ENCODE data around the gene FASN.

The FASN gene

DNA sequence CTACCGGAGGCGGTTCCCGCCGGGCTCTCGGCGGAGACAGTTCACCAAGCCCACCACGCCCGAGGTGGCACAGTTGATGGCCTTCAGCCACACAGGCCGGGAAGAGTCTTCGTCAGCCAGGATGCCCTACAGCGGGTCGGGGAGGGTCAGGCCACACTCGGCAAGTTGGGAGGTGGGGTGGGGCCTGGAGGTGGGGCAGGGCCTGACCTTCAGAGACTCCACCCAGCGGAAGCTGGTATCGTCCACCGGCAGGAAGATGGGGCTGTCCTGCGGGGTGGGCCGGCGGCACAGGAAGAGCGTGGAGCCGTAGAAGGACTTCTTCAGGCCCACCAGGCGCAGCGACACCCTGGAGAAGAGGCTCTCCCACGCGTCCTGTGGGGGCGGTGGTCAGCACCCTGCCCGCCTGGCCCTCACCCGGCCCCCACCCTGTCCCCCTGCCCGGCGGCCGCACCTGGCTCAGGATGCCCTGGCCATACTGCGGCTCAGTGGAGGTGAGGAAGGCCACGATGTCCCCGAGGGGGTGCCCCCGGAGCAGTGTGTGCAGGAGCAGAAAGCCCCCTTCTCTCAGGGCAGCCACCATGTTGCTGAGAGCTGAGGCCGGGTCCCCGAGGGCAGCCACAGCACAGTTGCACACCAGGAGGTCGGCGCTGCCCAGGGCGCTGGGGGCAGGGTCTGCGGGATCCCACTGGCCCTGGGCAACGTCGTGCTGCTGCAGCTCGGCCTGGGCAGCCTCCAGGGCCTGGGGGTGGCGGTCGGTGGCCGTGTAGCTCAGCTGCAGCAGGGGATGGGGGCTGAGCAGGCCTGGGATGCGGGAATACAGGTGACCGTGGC, 12.8 kb downstream of the FASN start:
- no peak overlapping the region for H3K9ac ChIP-seq (ENCODE audit: low read depth, low read length, poor library complexity, severe bottlenecking)
- H4K20me1 ChIP-seq (ENCODE audit: insufficient read depth, low read length, poor library complexity, severe bottlenecking) = peaks cover 28% of the 10 kb centered on the region
- no peaks in the 10 kb centered on the region for H3K9me3 ChIP-seq (ENCODE audit: insufficient read depth, low read depth, low read length)
- no peak overlapping the region for H3K4me3 ChIP-seq (ENCODE audit: low read length, poor library complexity, severe bottlenecking)
- H3K9me2 ChIP-seq (replicated peaks; ENCODE audit: low read depth, low read length) = no peaks in the 10 kb centered on the region
- peaks cover 97% of the 10 kb centered on the region; the same call in 1 of the 2 replicates for H3K36me3 ChIP-seq (ENCODE audit: insufficient read depth, low read length)
- H3F3A ChIP-seq (ENCODE audit: low read depth) = no peaks in the 10 kb centered on the region
- H3K4me2 ChIP-seq (ENCODE audit: low read depth, low read length, poor library complexity, severe bottlenecking) = no peak overlapping the region
- no peak overlapping the region for H2AFZ ChIP-seq (ENCODE audit: low read length)
- H3K79me2 ChIP-seq (ENCODE audit: insufficient read depth, low read length) = peaks cover 12% of the 10 kb centered on the region; the same call in 1 of the 2 replicates
- no peak for TF ChIP-seq EZH2phosphoT487 (IDR thresholded peaks at IDR 0.05; ENCODE audit: borderline replicate concordance)
- TF ChIP-seq, protein P1, sequence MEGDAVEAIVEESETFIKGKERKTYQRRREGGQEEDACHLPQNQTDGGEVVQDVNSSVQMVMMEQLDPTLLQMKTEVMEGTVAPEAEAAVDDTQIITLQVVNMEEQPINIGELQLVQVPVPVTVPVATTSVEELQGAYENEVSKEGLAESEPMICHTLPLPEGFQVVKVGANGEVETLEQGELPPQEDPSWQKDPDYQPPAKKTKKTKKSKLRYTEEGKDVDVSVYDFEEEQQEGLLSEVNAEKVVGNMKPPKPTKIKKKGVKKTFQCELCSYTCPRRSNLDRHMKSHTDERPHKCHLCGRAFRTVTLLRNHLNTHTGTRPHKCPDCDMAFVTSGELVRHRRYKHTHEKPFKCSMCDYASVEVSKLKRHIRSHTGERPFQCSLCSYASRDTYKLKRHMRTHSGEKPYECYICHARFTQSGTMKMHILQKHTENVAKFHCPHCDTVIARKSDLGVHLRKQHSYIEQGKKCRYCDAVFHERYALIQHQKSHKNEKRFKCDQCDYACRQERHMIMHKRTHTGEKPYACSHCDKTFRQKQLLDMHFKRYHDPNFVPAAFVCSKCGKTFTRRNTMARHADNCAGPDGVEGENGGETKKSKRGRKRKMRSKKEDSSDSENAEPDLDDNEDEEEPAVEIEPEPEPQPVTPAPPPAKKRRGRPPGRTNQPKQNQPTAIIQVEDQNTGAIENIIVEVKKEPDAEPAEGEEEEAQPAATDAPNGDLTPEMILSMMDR (conservative IDR thresholded peaks at IDR 0.05; ENCODE audit: low read length) = no peak
- no peaks in the 10 kb centered on the region for H3K27me3 ChIP-seq (ENCODE audit: insufficient read depth, low read length, poor library complexity, severe bottlenecking)
- no peaks in the 10 kb centered on the region for H3K4me1 ChIP-seq (ENCODE audit: insufficient read depth, low read length, poor library complexity, severe bottlenecking)

DNA sequence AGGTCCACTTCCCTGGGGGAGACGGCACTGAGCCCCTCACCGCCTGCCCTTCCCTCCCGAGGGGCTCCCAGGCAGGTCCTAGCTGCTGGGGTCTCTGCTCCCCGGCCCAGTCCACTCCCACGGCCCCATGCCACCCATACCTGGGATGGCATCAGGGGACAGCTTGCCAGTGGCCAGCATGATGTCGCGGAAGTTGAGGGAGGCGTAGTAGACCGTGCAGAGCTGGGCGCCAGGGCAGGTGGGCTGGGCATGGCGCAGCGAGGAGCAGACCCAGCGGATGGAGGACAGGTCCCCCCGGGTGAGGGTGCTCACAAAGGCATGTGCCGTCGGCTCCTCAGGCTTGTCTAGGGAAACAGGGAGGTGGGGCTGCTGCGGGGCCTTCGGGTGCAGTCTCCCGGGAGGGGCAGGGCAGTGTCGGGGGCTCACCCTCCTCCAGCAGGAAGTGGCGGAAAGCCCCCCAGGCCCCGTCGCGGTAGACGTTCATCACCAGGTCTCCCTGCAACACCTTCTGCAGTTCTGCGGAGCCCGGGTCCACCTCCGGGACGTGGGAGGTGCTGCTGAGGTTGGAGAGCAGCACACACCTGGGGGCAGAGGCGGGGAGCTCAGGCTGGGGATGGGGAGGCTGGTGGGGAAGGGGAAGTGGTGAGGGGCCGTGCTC, 13.5 kb downstream of the FASN start:
- H3K4me3 ChIP-seq (ENCODE audit: low read length, poor library complexity, severe bottlenecking) = no peak overlapping the region
- H3K36me3 ChIP-seq (ENCODE audit: insufficient read depth, low read length) = peaks cover 97% of the 10 kb centered on the region; the same call in 1 of the 2 replicates
- no peaks in the 10 kb centered on the region for H3F3A ChIP-seq (ENCODE audit: low read depth)
- no peaks in the 10 kb centered on the region for H3K9me2 ChIP-seq (replicated peaks; ENCODE audit: low read depth, low read length)
- no peaks in the 10 kb centered on the region for H3K4me1 ChIP-seq (ENCODE audit: insufficient read depth, low read length, poor library complexity, severe bottlenecking)
- no peak overlapping the region for H2AFZ ChIP-seq (ENCODE audit: low read length)
- no peaks in the 10 kb centered on the region for H3K27me3 ChIP-seq (ENCODE audit: insufficient read depth, low read length, poor library complexity, severe bottlenecking)
- peaks cover 7% of the 10 kb centered on the region; the same call in 1 of the 2 replicates for H3K79me2 ChIP-seq (ENCODE audit: insufficient read depth, low read length)
- peaks cover 22% of the 10 kb centered on the region for H4K20me1 ChIP-seq (ENCODE audit: insufficient read depth, low read length, poor library complexity, severe bottlenecking)
- H3K4me2 ChIP-seq (ENCODE audit: low read depth, low read length, poor library complexity, severe bottlenecking) = no peak overlapping the region
- no peaks in the 10 kb centered on the region for H3K9me3 ChIP-seq (ENCODE audit: insufficient read depth, low read depth, low read length)
- TF ChIP-seq, protein P1 (conservative IDR thresholded peaks at IDR 0.05; ENCODE audit: low read length) = no peak
- TF ChIP-seq EZH2phosphoT487 (IDR thresholded peaks at IDR 0.05; ENCODE audit: borderline replicate concordance) = no peak
- H3K9ac ChIP-seq (ENCODE audit: low read depth, low read length, poor library complexity, severe bottlenecking) = no peak overlapping the region

DNA sequence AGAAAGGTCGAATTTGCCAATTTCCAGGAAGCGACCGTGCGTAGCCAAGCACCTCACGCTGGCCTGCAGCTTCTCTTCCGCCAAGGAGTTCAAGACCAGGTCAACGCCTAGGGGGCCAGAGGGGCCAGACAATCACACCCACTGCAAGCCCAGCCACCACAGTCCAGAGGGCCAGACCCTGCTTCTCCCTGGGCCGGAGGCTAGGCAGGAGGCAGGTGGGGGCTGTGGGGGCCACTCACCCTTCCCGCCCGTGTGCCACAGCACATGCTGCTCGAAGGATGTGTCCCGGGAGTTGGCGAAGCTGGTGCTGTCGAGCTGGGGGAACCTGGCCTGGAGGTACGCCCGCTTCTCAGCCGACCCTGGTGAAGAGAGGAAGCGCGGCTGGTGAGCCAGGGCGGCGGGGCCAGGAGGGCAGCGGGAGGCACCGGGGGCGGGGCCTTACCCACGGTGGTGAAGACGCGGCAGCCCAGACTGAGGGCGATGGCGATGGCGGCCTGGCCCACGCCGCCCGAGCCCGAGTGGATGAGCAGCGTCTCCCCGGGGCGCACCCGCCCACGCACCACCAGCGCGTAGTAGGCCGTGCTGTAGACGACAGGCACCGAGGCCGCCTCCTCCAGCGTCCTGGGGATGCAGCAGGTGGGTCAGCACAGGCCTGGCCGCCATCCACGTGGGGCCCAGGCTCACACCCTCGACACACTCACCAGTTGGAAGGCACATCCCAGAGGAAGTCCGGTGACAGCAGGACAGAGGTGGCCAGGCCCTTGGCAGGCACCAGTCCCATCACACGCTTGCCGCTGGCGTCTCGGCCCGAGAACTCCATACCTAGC, 14.3 kb downstream of the FASN start:
- H3K9ac ChIP-seq (ENCODE audit: low read depth, low read length, poor library complexity, severe bottlenecking) = no peak overlapping the region
- no peaks in the 10 kb centered on the region for H3K4me1 ChIP-seq (ENCODE audit: insufficient read depth, low read length, poor library complexity, severe bottlenecking)
- TF ChIP-seq EZH2phosphoT487 (IDR thresholded peaks at IDR 0.05; ENCODE audit: borderline replicate concordance) = no peak
- TF ChIP-seq, protein P1 (conservative IDR thresholded peaks at IDR 0.05; ENCODE audit: low read length) = no peak
- H3K79me2 ChIP-seq (ENCODE audit: insufficient read depth, low read length) = peaks cover 5% of the 10 kb centered on the region; the same call in 1 of the 2 replicates
- peaks cover 18% of the 10 kb centered on the region for H4K20me1 ChIP-seq (ENCODE audit: insufficient read depth, low read length, poor library complexity, severe bottlenecking)
- H3F3A ChIP-seq (ENCODE audit: low read depth) = no peaks in the 10 kb centered on the region
- H3K4me3 ChIP-seq (ENCODE audit: low read length, poor library complexity, severe bottlenecking) = no peak overlapping the region
- H3K9me2 ChIP-seq (replicated peaks; ENCODE audit: low read depth, low read length) = no peaks in the 10 kb centered on the region
- no peaks in the 10 kb centered on the region for H3K27me3 ChIP-seq (ENCODE audit: insufficient read depth, low read length, poor library complexity, severe bottlenecking)
- H3K36me3 ChIP-seq (ENCODE audit: insufficient read depth, low read length) = peaks cover 94% of the 10 kb centered on the region; the same call in 1 of the 2 replicates
- H2AFZ ChIP-seq (ENCODE audit: low read length) = no peak overlapping the region
- H3K9me3 ChIP-seq (ENCODE audit: insufficient read depth, low read depth, low read length) = no peaks in the 10 kb centered on the region
- H3K4me2 ChIP-seq (ENCODE audit: low read depth, low read length, poor library complexity, severe bottlenecking) = no peak overlapping the region
